GM21529 (cell line): ENCODE measurements around the gene RGL4.

Experiments
- ATAC-seq: cut with Tn5 transposase; IDR thresholded peaks from one replicate; pipeline ENCODE4 v1.9.1; 2021; ENCODE audit not compliant: unreplicated experiment

RGL4 gene

DNA sequence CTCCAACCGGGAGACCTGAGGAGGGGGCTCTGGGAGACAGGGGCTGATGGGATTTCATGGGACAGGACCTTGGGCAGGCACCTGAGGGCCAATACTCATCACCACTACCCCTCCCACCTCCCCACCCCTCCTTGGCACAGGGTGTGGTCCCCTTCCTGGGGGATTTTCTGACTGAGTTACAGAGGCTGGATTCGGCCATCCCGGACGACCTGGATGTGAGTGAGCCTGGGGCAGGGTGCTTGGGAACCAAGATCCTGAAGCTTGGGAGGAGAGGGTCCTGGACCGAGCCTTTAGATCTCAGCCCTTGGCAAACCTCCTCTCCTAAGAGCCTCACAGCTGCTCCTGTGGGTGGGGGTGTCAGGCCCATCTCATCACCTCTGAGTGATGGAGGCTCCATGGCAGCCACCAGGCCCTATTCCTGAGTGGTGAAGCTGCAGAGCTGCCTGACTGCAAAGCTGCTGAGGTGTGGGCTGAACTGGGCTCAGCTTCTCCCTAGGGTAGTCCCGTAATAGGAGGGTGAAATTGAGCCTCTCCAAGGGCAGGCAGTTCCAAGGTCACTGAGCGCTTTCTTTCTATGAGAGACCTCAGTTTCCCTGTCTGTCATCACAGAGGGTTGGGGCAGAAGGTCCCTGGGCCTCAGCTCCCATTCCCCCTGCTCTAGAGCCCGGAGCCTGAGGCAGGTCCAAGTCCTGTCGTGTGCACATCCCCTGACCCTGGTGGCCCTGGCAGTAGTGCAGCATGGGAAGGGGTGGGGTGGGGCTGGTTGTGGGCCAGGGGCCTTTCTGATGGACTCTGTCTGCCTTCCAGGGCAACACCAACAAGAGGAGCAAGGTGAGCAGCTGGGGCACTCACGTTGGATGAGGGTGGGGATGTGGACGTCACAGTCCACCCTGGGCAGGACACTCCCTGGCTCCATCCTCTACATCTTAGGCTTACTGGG is 6.5 kb downstream of the RGL4 start:
- ATAC-seq = no peak

DNA sequence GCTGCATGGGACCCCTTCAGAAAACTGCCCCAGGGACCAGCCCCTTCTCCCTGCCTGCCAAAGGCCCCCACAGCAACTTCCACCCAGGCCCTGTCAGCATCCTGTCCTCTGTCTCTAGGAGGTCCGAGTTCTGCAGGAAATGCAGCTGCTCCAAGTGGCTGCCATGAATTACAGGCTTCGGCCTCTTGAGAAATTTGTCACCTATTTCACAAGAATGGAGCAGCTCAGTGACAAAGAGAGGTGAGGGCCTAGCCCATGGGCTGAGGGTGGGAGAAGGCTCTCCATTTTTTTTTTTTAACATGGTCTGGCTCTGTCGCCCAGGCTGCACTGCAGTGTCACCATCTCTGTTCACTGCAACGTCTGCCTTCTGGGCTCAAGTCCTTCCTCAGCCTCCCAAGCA is 7.3 kb downstream of the RGL4 start:
- ATAC-seq = no peak

DNA sequence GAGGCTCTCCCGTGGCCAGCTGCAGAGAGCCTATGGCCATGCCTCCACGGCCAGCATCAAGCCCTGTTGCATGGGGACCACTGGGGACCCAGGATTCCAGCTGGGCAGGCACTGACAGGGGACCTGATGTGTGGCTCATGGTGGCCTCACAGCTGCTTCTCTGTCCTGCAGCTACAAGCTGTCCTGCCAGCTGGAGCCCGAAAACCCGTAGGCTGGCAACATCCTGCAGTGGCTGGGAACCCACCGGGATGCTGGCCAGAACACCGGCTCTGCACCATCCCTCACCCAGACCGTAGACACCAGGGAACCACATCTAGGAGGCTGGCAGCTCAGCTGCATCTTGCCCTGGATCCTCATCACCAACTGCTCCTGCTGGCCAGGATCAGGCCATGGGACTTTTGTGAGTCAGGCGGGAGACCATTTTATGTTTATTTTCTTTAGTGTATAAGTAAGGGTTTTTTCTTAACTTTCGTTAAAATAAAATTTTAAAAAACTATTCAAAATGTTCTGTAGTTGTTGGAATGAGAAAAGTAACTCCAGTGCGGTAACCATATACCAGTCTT is 7.9 kb downstream of the RGL4 start:
- ATAC-seq = no peak

DNA sequence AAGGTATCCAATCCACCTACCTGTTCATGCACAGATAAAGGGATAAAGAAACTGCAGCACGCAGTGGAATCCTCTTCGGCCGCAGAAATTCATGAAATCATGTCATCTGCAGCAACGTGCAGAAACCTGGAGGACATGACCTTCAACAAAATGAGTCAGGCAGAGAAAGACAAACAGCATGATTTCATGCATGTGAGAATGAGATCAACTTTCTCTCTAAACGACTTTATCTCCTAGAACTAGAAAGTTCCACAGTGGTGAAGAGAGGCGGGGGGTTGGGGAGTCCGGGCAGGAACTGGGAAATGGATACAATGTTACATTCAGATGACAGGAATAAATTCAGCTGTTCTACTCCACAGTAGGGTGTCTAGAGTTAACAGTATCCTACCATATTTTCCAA is 9.9 kb downstream of the RGL4 start:
- ATAC-seq = no peak

DNA sequence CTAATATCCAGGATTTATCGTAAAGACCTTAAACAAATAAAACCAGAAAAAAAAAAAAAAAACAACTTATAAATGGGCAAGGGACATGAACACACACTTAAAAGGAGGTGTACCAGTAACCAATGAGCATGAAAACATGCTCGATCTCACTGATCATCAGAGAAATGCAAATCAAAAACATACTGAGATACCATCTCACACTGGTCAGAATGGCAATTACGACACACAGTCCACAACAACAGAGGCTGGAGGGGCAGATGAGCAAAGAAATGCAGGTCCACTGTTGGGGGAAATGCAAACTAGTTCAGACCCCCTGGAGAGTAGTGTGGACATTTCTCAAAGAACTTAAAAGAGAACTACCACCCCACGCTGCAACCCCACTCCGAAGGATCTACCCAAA is 13.2 kb downstream of the RGL4 start:
- ATAC-seq = no peak

DNA sequence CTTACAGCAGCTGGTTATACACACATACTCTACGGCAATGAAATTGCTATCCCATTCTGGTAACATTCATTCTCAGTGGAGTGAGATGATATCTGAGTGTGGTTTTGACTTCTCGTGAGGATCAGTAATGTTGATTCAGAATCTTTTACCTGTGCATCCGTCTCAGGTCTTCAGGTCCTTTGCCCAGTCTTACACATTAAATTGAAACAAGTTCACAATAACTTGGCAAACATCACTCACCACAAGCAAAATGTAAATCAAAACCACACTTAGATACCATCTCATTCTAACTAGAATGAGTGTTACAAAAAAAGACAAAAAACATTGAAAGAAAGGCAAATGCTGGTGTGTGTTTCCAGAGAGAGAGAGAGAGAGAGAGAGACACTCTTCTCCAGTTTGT is 14.0 kb downstream of the RGL4 start:
- ATAC-seq = no peak

DNA sequence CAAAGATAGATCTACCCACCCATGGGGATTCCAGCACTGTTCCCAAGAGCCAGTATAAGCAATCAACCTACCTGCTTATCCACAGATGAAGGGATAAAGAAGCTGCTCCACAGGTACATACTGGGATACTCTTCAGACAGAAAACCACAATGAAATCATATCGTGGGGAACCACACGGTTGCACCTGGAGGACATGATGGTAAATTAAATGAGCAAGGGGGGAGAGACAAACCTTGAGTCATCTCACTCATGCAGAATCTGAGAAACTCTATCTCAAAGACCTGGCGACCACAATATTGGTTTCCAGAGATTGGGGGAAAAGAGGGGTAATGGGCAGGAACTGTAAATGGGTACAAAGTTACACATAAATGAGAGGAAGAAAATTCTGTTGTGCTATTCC is 14.5 kb downstream of the RGL4 start:
- no peak for ATAC-seq

DNA sequence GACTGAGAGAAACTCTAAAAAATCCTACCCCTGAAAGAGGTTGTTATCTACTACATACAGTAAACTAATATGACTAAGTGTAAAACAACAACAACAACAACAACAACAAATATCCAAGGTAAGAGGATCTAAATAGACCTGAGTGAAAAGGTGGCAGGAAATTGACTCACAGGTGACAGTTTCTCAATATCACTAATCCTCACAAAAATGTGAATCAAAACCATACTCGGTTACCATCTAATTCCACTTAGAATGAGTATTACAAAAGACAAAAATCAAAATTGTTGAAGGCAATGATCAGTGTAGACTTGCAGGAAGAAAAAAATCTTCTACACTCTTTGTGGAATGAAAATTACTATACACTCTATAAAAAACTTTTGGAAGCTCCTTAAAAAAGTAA is 17.5 kb downstream of the RGL4 start:
- ATAC-seq = no peak

DNA sequence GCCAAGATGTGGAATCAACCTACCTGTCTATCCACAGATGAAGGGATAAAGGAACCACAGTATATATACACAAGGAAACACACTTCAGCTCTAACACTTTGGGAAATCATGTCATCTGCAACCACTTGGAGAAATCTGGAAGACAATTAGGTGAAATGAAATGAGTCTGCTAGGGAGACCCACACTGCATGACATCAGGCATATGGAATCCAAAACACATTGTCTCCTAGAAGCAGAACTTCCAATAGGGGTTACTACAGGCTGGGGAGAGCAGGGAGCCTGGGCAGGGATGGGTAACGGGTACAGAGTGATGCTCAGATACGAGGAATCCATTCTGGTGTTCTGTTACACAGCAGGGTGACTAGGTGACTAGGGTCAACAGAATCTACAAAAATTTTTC is 18.3 kb downstream of the RGL4 start:
- no peak for ATAC-seq

DNA sequence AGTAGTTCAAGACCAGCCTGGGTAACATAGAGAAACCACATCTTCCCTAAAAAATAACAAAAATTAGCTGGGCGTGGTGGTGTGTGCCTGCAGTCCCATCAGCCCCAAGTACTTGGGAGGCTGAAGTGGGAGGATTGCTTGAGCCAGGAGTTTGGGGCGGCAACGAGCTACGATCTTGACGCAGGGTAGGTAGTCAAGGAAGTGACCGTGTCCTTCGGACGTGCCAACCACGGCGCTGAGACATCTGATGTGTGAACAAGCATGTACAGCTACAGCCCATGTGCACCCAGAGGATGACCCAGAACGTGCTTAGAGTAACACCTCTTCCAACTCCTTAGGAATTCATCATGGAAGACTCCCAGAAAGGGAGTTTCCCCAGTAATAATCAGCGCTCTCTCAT is 21.4 kb downstream of the RGL4 start:
- no peak for ATAC-seq

DNA sequence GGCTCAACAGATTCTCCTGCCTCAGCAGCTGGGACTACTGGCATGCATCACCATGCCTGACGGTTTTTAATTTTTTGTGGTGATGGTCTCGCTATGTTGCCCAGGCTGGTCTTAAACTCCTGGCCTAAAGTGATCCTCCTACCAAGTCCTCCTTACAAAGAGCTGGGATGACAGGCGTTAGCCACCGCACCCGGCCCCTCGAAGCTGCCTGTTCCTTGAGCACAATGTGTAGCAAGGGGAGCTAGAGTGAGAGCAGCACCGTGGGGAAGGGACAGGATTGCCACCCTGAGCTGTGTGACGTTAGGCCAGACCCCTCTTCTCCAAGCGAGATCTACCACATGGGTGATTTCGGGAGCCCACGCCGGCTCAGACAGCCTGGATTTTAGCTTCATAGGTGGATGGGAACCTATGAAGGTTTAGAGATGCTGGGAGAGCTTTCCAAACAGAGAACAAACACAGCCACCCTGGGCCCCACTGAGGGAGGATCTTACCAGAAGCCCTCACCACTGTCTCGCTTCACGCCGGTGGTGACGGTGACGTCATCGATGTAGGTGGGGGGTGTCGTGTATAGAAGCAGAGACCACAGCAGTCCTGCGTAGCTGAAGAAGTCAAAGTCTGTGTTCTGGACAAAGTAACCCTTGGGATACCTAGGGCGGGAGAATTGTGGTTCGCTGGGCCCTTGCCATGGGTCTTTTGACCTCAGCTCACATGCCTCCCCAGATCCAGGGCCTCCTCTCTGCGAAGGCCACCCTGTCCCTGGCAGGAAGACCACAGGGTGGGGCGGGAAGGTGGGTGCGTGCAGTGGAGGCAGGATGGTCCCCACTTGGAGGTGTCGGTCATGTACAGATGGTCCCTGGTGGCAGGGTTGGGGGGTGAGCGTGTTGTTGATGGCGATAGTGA is 23.1 kb downstream of the RGL4 start:
- no peak for ATAC-seq

DNA sequence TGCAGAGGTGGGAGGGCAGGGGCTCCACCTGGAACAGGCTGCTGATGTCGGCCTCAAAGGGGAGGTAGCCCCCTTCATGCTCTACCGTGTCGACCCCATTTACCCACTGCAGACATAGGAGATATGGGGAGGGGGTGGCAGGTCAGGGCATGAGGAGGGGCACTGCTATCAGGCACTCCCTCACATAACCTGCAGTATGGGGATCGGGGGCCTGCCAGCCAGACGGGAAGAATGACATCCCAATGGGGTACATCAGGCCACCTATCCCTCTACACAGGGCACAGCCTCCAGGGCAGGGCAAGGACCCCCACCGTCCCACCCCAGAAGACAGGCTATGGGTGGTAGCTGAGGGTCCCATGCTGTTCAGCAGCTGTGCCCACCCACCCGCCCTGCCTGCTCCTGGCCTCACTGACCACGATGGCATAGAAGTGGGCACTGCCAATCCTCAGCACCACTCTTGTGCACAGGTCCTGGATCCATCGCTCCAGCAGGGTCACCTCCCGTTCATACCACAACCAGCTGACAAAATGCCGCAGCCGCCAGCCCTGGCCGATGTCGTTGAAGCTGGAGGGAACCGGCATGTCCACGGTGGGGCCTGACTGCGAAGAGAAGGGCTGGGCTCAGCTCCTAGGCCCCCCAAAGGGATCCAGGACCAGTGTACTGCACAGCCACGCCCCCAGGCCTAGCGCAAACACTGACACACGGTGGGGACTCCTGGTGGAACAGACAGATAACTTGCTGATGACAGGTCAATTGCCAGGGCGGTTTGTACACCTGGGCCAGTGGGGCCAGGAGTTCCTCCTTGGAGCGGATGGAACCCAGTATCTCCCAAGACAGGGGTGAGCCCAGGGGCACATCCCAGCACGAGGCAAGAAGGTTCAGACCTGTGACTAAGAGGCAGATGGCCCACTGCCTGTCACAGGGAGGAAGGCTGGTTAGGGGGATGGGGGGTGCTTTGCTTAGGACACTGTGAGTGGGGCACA is 24.1 kb downstream of the RGL4 start:
- no peak for ATAC-seq

DNA sequence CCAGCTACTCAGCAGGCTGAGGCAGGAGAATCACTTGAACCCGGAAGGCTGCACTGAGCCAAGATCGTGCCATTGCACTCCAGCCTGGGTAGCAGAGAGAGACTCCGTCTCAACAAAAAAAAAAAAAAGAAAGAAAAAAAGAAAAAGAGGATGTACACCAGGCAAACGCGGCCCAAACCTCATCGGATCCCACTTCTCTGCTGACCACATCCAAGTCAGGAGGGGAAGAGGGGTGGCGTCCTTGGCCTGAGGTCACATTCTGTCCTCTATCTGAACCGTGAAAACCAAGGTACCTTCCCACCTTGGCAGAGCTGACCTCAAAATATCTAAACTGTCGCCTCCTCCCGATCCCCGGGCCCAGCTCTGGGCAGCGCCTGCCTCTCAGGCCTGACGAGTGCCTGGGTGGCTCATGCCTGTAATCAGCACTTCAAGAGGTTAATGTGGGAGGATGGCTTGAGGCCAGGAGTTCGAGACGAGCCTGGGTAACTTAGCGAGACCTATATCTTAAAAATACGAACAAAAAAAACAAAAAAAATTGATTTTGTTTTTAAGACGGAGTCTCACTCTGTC is 25.1 kb downstream of the RGL4 start:
- ATAC-seq = no peak

DNA sequence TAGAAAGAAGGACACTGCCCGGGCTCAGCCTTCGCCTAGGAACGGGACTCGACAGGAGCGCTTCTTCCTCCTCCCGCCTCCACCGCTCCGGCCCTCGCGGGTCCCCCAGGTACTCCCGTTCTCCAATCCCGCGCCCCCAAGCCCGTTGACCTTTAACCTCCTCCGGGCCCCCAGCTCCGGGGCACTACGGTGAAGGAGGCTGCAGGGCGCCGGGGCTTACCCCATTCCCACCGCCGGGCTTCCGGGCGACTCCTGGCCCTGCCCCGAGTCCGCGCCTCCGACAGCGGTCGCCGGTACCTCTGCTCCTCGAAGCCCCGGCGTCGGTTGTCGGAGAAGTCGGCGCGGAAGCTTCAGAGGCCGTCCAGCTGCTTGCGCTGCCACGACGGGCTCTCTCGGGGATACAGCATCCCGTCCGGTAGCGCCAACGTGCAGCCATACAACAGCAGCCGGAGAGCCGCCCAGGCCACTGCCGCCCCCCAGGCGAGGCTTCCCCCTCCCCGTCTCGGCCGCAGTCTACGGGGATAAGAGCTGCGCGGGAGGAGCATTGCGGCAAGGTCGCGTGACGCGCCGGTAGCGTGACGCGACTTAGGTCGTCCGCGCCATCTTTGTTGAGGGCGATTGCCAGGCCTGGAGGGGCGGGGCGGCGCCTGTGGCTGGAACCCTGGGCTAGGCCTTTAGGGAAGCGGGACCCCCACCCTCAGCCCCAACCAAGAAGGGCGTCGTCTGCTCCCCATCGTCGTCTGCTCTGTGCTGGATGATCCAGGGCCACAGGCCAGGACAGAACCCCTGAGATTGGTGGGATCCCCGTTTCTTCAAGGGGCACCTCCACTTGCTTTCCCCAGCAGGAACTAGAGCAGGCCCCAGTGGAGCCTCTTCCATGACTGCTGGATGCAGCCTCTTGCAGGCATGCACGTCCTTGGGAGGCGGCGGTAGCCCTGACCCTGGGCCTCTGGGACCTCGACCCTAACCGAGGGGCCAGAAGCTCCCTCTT is 26.3 kb downstream of the RGL4 start:
- peak; percentile 82 for ATAC-seq

DNA sequence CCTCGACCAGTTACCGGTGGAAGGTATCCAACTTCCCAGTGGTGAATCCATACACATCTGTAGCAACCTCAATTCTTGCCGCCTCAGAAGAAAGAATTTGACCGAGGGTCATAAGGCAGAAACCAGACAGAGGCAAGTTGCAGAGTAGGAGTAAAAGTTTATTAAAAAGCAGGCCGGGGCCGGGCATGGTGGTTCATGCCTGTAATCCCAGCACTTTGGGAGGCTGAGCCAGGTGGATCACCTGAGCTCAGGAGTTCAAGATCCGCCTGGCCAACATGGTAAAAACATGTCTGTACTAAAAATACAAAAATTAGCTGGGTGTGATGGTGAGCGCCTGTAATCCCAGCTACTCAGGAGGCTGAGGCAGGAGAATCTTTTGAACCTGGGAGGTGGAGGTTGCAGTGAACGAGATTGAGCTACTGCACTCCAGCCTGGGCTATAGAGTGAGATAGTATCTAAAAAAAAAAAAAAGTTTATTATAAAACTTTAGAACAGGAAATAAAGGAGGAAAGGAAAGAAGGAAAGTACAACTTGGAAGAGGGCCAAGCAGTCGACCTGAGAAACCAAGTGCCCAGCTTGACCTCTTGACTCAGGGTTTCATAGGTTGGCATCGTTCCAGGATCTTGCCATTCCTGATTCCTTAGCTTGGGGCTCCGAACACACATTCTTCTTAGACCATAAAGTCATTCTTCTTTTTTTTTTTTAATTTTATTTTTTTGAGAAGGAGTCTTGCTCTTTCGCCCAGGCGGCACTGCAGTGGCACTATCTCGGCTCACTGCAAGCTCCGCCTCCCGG is 27.8 kb downstream of the RGL4 start:
- no peak for ATAC-seq

DNA sequence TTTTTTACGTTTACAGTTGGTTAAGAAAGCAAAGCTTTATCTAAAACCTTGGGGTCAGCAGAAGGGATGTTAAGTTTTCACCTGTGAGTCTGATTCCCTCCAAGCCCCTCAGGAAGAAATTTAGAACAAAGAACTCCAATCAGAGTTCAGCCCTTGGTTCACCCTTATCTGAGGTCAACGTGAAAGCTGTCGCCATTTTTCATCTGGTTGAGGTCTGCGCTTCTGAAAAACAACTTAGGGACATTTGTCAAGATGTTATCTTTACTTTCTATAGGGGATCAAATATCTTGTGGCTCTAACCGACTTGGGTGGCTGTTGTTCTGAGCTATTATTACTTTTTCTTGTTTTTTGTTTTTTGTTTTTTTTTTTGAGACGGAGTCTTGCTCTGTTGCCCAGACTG is 30.0 kb downstream of the RGL4 start:
- no peak for ATAC-seq

DNA sequence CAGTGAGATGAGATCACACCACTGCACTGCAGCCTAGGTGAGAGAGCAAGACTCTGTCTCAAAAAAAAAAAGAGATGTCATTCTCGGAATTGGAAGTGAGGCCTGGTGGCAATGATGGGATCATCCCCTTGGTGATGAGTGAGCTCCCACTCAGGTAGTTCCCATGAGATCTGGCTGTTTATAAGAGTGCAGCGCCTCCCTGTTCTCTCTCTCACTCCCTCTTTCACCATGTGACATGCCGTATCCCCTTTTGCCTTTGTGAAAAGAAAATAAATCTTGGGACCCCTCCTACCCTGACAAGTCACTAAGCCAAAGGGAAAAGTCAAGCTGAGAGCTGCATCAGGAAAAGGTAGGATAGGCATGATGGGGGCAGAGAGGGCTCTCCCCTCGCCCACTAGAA is 31.3 kb downstream of the RGL4 start:
- no peak for ATAC-seq

DNA sequence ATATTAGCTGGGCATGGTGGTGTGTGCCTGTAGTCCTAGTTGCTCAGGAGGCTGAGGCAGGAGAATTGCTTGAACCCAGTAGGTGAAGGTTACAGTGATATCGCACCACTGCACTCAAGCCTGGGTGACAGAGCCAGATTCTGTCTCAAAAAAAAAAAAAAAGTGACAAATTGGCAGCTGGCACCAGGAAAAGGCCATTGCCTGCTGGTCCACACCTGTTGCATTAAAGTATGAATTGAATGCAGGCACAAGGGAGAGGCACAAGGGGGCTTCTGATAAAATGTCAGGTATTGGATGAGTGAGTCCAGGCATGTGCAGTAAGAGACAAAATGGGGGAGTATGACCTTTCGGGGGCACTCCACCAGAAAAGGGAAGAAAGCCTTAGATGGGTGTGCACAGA is 31.9 kb downstream of the RGL4 start:
- no peak for ATAC-seq
